Ovary (tissue), 9 donors: ENCODE results near the gene OSBP. TPM values are rescaled to one million over a fixed set of nuclear protein-coding genes. Genes with fewer than 3 reads are reported as not detected.
"Not testable (repeated sequence)": the region's sequence is repeated elsewhere in the genome, so short reads cannot be mapped to it uniquely, and the experiment has no call there.

Source experiments
- DNase-seq, 5 donors: peaks; one replicate each; pipeline ENCODE4 v3.0.0-alpha.2; 2019 to 2020
- H3K27ac ChIP-seq, 2 donors: fragments of 200-600 bp; one replicate each; pipeline versions ENCODE4 v1.5.1 to v1.8.0; 2019 to 2022
- H3K27me3 ChIP-seq: fragments of 200-600 bp; one replicate; pipeline ENCODE4 v1.8.0; 2022
- H3K36me3 ChIP-seq: fragments of 200-600 bp; sonication (generic); one replicate; pipeline ENCODE4 v1.5.1; 2019
- H3K4me1 ChIP-seq: one replicate; pipeline ENCODE4 v1.8.1; 2013; ENCODE audit warnings: mild to moderate bottlenecking, moderate library complexity; ENCODE audit not compliant: insufficient read depth
- H3K4me3 ChIP-seq: fragments of 200-600 bp; sonication (generic); one replicate; pipeline ENCODE4 v1.5.1; 2017
- H3K9me3 ChIP-seq, 2 donors: fragments of 200-600 bp in 1 of 2; sonication (generic) in 1 of 2; one replicate each; pipeline versions ENCODE4 v1.5.1 to v1.8.1; 2013 to 2019; ENCODE audit warnings: mild to moderate bottlenecking in 1 of 2, moderate library complexity in 1 of 2
- EP300 ChIP-seq: sonication (generic); formaldehyde crosslinking; IDR thresholded peaks from one replicate; pipeline ENCODE4 v1.6.1; 2017; ENCODE audit warnings: antibody characterized with exemption
- POLR2A ChIP-seq: fragments of 450-650 bp; IDR thresholded peaks from one replicate; pipeline ENCODE4 v1.6.1; 2017; ENCODE audit warnings: antibody characterized with exemption, mild to moderate bottlenecking, moderate library complexity
- WGBS, 3 donors: extraction: QIAGEN DNeasy Blood & Tissue Kit in 1 of 3; methylation state at CpG; one replicate each; pipeline versions ENCODE4 v1.1.5 to v1.1.7; 2013 to 2017; 5-methylcytosine and 5-hydroxymethylcytosine counted together
- intact Hi-C, 4 donors: fragments of 100-400 bp; cut with DNase I; formaldehyde crosslinking; loops; one replicate each; pipeline versions ENCODE4 v1.11.0 to v1.15.1; 2022 to 2023
- polyA plus RNA-seq, 2 donors: library from polyadenylated mRNA; stranded (reverse); fragments of 200-250 nt in 1 of 2; fragments of 350-450 nt in 1 of 2; fragmentation: Illumina TruSeq in 1 of 2; extraction: RNeasy Lipid Tissue Mini Kit (QIAGEN cat#74804) in 1 of 2; gene quantifications; one replicate each; pipeline ENCODE4 v1.2.3, GENCODE V29; 2013 to 2014
- total RNA-seq, 7 donors: library from RNA; depleted of rRNA in 2 of 7; stranded (reverse); fragments of >200 nt in 2 of 7; fragmentation: NEBNext Ultra II Directional in 3 of 7; extraction: Animal tissue kit (Norgen Biotek cat#: 25700) in 3 of 7; gene quantifications; one replicate each; pipeline versions ENCODE4 v1.1.0 to v1.2.4, GENCODE V29; 2016 to 2023
- TF ChIP-seq, protein P1 (sequence below), 3 donors: fragments of 450-650 bp in 2 of 3; fragments of 200-600 bp in 1 of 3; IDR thresholded peaks; one replicate each; pipeline versions ENCODE4 v1.5.1 to v1.8.0; 2016 to 2022; ENCODE audit warnings: antibody characterized with exemption in 3 of 3, mild to moderate bottlenecking in 1 of 3
- donor health status: DM: no; HTN: no; CAD: no; lungs with moderate emphysema.
- donor health status: DM: no; HTN: no; CAD: no.
- donor health status: Bipolar disorder and iron deficiency.
- donor health status: DM: yes; HTN: yes; CAD: no.
- donor health status: DM: no; HTN: no; CAD: no.
- donor health status: DM: yes; HTN: yes; CAD: no.

The OSBP gene
- total and polyA plus RNA-seq, 9 donors = 20.5 to 58.0 (median 42.4) TPM

DNA sequence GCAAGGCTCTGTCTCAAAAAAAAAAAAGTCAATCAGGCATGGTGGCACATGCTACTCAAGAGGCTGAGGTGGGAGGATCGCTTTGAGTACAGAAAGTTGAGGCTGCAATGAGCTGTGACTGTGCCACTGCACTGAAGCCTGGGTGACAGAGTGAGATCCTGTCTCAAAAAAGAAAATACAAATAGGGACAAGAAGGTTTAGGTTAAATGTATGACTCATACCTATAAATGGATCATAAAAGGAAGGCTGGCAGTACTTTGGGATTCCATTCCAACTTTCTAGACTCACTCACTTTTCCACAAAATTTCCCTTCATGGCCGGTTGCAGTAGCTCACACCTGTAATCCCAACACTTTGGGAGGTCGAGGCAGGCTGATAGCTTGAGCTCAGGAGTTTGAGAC, 25.6 kb upstream of the OSBP start:
- intact Hi-C loops = no loop called here
- TF ChIP-seq POLR2A (no peak), EP300 (no peak)
- TF ChIP-seq, protein P1, sequence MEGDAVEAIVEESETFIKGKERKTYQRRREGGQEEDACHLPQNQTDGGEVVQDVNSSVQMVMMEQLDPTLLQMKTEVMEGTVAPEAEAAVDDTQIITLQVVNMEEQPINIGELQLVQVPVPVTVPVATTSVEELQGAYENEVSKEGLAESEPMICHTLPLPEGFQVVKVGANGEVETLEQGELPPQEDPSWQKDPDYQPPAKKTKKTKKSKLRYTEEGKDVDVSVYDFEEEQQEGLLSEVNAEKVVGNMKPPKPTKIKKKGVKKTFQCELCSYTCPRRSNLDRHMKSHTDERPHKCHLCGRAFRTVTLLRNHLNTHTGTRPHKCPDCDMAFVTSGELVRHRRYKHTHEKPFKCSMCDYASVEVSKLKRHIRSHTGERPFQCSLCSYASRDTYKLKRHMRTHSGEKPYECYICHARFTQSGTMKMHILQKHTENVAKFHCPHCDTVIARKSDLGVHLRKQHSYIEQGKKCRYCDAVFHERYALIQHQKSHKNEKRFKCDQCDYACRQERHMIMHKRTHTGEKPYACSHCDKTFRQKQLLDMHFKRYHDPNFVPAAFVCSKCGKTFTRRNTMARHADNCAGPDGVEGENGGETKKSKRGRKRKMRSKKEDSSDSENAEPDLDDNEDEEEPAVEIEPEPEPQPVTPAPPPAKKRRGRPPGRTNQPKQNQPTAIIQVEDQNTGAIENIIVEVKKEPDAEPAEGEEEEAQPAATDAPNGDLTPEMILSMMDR (IDR thresholded peaks at IDR 0.05) = no peak
- Histone ChIP-seq H3K36me3 (no peaks in the 10 kb centered on the region), H3K27ac (no peak overlapping the region), H3K4me1 (no peaks in the 10 kb centered on the region), H3K9me3 (no peaks in the 10 kb centered on the region), H3K4me3 (no peak overlapping the region), H3K27me3 (no peaks in the 10 kb centered on the region)
- 87 to 96% (median 91%) methylated on average over 3 of the region's 3 CpGs for WGBS, 3 donors
- DNase-seq = no peak

DNA sequence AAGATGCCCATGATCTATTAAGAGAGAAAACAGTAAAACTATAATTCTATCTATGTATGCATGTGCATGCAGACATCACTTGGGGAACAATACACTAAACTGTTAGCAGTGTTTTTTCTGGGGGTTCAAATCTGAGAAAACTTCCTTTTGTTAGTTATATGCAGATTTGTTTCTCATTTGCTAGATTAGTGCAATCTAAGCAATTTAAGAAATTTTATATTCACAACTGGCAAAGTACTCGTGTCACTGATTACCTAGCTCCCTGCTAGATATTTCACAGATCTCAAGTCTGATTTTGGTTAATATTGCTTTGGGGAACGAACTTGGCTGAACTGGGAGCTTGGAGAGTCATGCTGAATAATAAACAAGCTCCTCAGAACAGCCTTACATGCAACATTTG, 14.9 kb upstream of the OSBP start:
- Histone ChIP-seq H3K27ac (no peak overlapping the region), H3K9me3 (no peaks in the 10 kb centered on the region), H3K27me3 (no peaks in the 10 kb centered on the region), H3K4me3 (no peak overlapping the region), H3K4me1 (no peaks in the 10 kb centered on the region), H3K36me3 (no peaks in the 10 kb centered on the region)
- DNase-seq = no peak
- no peak for TF ChIP-seq EP300
- TF ChIP-seq, protein P1 (IDR thresholded peaks at IDR 0.05) = no peak
- no peak for TF ChIP-seq POLR2A
- 76 to 84% (median 81%) methylated on average over 2 of the region's 2 CpGs for WGBS, 3 donors
- intact Hi-C loops = no loop called here

DNA sequence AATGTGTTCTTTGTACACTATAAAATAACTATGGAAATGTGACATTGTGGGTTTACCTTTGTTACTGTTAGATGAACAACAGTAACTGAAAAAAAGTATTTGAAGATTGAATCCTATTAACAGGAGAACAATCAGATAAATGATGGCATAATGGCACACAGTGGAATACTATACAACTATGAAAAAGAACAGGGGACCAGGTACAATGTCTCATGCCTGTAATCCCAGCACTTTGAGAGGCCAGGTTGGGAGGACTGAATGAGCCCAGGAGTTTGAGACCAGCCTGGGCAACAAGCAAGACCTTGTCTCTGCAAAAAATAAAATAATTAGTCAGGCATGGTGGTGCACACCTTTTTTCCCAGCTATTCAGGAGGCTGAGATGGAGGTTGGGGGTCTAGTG, 14.4 kb upstream of the OSBP start:
- Histone ChIP-seq H3K9me3 (no peaks in the 10 kb centered on the region), H3K27ac (no peak overlapping the region), H3K27me3 (no peaks in the 10 kb centered on the region), H3K4me1 (no peaks in the 10 kb centered on the region), H3K4me3 (no peak overlapping the region), H3K36me3 (no peaks in the 10 kb centered on the region)
- no peak for TF ChIP-seq POLR2A
- TF ChIP-seq, protein P1 (IDR thresholded peaks at IDR 0.05) = no peak
- TF ChIP-seq EP300 = no peak
- intact Hi-C loops = no loop called here
- DNase-seq = no peak

DNA sequence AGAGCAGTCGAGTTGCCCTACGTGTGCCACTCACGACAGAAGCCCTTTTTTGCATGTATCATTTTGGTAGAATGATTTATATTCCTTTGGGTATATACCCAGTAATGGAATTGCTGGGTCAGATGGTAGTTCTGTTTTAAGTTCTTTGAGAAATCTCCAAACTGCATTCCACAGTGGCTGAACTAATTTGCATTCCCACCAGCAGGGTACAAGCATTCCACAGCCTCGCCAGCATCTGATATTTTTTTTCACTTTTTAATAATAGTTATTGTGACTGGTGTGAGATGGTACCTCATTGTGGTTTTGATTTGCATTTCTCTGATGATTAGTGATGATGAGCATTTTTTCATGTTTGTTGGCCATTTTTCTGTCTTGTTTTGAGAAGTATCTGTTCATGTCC, 11.4 kb upstream of the OSBP start:
- 78 to 82% (median 78%) methylated on average over 4 of the region's 4 CpGs for WGBS, 3 donors
- H3K27ac ChIP-seq, H3K36me3 ChIP-seq, H3K27me3 ChIP-seq, DNase-seq, H3K9me3 ChIP-seq, H3K4me1 ChIP-seq, intact Hi-C loops, H3K4me3 ChIP-seq: not testable (repeated sequence)

DNA sequence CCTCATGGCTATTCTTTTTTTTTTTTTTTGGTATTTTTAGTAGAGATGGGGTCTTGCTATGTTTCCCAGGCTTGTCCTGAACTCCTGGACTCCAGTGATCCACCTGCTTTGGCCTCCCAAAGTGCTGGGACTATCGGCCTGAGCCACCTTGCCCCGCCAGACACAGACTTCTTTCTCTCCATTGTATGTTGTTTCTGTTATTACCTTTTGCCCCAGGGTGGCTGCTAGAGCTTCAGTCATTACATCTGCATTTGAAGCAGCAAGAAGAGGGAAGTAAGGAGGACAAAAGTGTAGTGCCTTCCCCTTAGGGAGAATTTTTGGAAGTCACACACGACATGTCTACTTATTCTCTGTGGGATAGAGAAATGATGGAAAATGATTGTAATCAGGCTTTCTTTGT, 10.1 kb upstream of the OSBP start:
- no peaks in the 10 kb centered on the region for H3K27me3 ChIP-seq
- WGBS, 3 donors = 86 to 94% (median 89%) methylated on average over 3 of the region's 3 CpGs
- TF ChIP-seq, protein P1 (IDR thresholded peaks at IDR 0.05) = no peak
- no peak for TF ChIP-seq POLR2A
- TF ChIP-seq EP300 = no peak
- intact Hi-C loops = no loop called here
- no peak for DNase-seq
- no peaks in the 10 kb centered on the region for H3K4me1 ChIP-seq
- H3K27ac ChIP-seq = no peak overlapping the region
- H3K4me3 ChIP-seq = no peak overlapping the region
- H3K36me3 ChIP-seq = no peaks in the 10 kb centered on the region
- H3K9me3 ChIP-seq = no peaks in the 10 kb centered on the region
